Activated T-cell treated with anti-CD3 and anti-CD28 coated beads, Interleukin-2, amount 50 U/mL, for 48 hours (primary cell): ENCODE data around the gene RPTOR.

Experiments
- DNase-seq, 2 experiments: peaks; one replicate each; pipeline ENCODE4 v3.0.0-alpha.2; 2020

RPTOR gene

GRCh38 chr17:80591788-80592187 lies 47.1 kb downstream of the RPTOR start:
- DNase-seq: no peak

GRCh38 chr17:80592243-80592642 lies 47.6 kb downstream of the RPTOR start:
- DNase-seq: peak in 1 of 2 experiments; percentile 6

GRCh38 chr17:80593181-80593580 lies 48.5 kb downstream of the RPTOR start:
- DNase-seq: no peak

DNA sequence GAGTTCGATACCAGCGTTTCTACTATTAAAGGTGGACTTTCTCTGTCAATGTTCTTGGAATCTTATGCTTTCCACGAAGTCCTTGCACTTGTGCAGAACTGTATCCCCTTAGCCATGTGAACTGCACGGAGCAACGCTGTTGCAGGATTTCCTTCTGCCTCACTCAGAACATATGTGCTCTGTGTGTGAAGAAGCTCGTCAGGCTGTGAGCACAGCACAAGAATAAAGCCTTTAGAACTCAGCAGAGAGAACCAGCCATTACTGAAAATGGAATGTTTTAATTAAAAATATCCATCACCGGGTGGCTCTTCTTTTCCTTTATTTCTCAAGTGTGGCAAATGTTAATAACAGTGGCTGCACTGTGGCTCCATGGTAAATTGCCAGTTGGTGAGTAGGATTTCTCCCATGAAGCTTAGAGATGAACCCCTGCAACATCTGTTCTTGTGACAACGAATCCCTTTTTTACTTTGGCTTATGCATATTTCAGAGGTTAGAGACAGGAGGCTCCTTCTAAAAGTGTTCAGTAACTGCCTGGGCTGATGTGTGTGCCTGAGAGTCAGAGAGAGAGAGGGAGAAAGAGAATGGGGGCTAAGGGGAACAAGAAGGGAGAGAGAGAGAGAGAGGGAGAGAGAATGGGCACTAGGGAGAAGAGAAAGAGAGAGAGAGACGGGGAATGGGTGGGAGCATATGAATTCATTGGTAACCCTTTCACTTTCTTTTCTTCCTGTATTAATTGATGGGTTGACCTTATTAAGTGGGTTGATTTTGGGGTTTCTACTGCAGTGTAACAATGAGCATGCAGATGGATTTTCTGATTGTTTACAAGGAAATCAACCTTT lies 50.0 kb downstream of the RPTOR start:
- DNase-seq: no peak

GRCh38 chr17:80596760-80597608 lies 52.3 kb downstream of the RPTOR start:
- peak; percentile 59 to 62 for DNase-seq

DNA sequence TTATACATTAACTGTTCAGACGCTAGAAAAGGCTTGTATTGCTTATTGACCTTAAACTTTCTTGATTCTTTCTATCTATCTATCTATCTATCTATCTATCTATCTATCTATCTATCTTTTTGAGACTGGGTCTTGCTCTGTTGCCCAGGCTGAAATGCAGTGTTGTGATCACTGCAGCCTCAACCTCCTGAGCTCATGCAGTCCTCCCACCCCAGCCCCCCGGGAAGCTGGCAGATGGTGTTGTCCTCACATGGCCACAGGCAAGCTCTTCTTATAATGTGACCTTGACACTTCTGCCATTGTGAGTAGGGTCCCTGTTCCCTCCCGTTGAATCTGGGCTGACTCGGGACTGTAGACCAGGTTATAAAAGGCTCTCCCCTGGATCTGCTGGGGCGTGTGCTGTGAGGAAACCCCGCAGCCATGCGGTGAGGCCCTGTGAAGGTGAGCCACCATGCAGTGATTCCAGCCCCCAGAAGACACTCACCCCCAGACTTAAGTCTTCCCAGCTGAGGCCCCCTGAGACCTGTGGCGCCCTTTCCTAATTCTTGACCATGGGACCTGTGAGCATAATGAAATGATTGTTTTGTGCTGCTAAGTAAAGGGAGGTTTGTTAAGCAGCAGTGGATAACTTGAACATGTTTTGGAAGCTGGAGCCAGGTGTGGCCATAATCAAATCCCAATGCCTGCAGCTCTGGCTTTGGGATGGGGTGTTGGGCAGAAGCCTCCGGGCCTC lies 54.3 kb downstream of the RPTOR start:
- DNase-seq: no peak

- DNase-seq: peak in 1 of 2 experiments; percentile 28
Measured at GRCh38 chr17:80599546-80600305, 55.1 kb downstream of the RPTOR start.

DNA sequence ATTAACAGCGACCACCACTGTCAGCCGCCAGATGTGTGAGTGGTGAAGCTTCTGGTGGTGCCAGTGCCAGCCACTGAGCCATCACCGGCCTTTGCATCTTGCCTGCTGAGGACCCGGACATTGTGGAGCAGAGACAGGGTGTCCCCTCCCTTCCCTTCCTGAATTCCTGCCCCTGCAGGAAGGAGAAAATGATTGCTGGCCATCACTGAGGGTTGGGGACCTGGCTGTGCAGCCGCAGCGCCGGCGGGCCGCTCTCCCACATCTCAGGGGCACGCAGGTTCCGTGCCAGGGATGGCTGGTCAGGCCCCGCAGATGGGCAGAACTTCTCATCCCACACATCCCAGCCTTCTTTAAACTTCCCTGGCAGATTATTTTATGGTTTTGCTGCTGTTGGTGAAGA lies 56.5 kb downstream of the RPTOR start:
- DNase-seq: no peak

DNA sequence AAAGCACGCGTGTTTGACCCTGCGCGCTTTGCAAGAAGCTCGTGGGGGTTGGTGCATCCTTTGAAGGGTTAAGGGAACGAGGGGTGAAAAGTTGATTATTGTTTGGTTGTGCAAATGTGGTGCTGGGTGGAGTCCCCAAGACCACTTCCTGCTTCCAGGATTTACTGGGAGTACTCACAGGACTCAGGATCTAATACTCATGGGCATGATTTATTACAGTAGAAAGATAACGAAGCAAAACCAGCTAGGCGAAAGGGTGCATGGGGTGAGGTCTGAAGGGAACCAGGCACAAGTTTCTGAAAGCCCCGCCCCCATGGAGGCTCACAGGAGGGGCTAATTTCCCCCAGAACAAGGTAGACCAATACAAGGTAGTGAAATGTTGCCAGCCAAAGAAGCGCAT lies 58.8 kb downstream of the RPTOR start:
- DNase-seq: peak in 1 of 2 experiments; percentile 15

- peak in 1 of 2 experiments; percentile 10 for DNase-seq
Measured at GRCh38 chr17:80604009-80604669, 59.5 kb downstream of the RPTOR start.

- DNase-seq: peak in 1 of 2 experiments; percentile 25
Measured at GRCh38 chr17:80604670-80605010, 60.0 kb downstream of the RPTOR start.

- peak; percentile 74 to 82 for DNase-seq
Measured at GRCh38 chr17:80605326-80606066, 60.9 kb downstream of the RPTOR start.

- no peak for DNase-seq
Measured at GRCh38 chr17:80608326-80608725, 63.7 kb downstream of the RPTOR start.

DNA sequence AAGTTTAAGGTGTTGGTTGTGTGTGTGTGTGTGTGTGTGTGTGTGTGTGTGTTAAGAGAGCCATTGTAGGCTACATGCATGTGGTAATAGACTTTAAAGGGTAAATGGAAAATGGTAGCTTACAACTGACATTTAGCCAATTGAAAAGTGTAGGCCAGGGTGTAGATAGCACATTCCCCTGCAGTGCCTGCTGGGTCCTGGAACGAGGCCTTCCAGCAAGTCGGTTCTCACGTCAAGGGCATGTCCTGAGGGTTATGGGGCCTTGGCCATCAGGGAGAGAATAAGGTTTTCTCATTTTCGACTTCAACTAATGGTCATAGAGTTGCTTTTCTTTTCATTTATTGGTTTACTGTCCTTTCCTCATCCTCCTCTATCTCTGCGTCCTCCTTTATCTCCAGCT lies 65.1 kb downstream of the RPTOR start:
- no peak for DNase-seq

DNA sequence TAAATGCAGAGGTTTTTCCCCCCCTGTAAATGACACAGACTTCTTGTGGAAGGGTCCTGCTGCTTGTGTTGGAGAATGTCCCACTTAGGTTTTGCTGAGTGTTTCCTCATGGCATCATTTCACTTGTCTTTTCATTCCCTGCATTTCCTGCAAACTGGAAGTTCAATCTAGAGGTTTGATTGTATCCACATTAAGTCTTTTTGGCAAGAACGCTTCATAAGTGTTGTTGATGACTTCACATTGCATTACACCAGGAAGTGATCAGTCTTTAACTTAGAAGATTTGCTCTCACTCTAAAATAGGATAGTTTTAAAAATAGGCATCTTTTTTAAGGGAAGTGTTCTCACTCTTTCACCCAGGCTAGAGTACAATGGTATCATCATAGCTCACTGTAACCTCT lies 67.2 kb downstream of the RPTOR start:
- DNase-seq: no peak

GRCh38 chr17:80612997-80613731 lies 68.5 kb downstream of the RPTOR start:
- DNase-seq: no peak

DNA sequence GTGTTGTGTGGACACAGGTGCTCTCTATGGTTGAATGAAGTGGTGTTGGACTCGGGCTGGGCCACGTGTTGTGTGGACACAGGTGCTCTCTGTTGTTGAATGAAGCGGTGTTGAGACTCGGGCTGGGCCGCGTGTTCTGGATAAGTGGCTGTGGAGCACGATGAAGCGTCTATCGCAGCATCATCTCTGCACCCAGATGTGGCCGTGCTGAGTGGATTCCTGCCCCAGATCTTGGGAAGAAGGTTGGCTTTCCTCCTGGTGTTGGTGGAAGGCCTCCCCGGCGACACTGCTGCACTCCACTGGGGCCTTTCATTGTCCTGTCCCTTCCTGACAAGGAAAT lies 69.1 kb downstream of the RPTOR start:
- DNase-seq: no peak

DNA sequence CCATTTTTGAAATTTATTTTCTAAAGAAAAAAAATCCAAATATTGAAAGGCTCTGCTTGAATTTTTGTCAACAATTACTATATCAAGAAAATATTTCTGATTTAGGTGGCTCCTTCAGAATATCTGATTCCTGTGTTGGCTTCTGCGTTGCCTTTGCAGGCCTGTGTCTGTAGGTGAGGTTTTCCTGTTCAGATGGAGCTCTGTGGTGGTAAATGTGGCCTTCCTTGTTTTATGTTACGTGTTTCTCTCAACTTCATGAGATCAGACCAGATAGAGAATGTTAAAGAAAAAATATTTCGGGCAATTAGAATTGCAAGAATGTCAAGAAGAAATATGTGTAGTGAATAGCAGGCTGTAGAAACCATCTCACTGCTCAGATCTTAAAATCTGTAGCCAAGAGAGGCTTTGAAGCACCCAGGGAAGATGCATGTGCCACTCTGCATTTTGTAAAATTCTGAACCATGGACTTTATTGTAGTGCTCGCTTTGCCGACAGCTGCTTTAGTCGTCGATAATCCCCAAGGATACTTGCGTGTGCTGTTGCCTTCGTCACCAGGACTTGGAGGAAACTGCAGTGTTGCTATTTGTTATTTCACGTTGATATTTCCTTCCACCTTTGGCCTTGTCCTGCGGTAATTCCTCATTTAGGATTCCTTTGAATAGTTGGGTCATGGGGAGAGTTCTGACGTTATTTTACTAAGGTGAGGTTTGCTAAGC lies 69.9 kb downstream of the RPTOR start:
- no peak for DNase-seq

GRCh38 chr17:80615376-80615775 lies 70.7 kb downstream of the RPTOR start:
- no peak for DNase-seq

DNA sequence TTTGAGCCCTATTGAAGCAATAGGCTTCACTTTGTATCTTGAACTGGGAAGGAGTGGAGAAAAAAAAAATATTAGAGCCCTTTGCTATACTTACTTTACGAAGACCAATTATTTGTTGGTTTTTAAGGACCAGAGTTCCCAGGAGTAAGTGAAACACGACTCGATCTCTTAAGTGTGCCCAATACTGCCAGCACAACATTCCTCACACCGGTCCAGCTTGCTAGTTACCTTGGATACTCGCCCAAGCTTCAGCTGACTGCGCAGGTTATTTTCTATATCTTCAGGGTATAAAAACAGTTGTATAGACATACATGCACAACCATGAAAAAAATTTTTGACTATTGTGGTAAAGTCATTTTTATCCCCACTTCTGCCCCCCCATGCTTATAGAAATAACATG lies 72.1 kb downstream of the RPTOR start:
- DNase-seq: no peak
